Measurements from ENCODE around the gene PTPRN2. TPM values are rescaled to one million over a fixed set of nuclear protein-coding genes. Genes with fewer than 3 reads are reported as not detected.
A peak's percentile ranks its signal among the peaks of the same experiment; 100 is the strongest.

PTPRN2 gene
- total and polyA plus RNA-seq, 8 donors: 4.9 to 136 (median 46.8) TPM

- DNase-seq: no peak
- Histone ChIP-seq H3K36me3 (no peaks in the 10 kb centered on the region), H3K4me3 (no peak overlapping the region), H3K27me3 (no peaks in the 10 kb centered on the region), H3K9me3 (no peaks in the 10 kb centered on the region), H3K4me1 (peaks cover 0 to 4% (median 0%) of the 10 kb centered on the region in 4 donors), H3K27ac (no peak overlapping the region)
- TF ChIP-seq EP300 (IDR thresholded peaks at IDR 0.05): no peak
- TF ChIP-seq POLR2A (IDR thresholded peaks at IDR 0.05): no peak
- no peak for TF ChIP-seq CTCF (IDR thresholded peaks at IDR 0.05)
- no peak for TF ChIP-seq POLR2AphosphoS5 (IDR thresholded peaks at IDR 0.05)
- intact Hi-C loops (cut with DNase I; ENCODE audit: low total_unique reads): no loop called here
- WGBS, 5 donors: 89 to 93% (median 92%) methylated on average over 14 of the region's 14 CpGs
Measured at GRCh38 chr7:157901166-157901565, 686.5 kb downstream of the PTPRN2 start.

GRCh38 chr7:157900556-157900955, 687.1 kb downstream of the PTPRN2 start:
- H3K4me3 ChIP-seq: no peak overlapping the region
- peaks cover 0 to under 1% (median 0%) of the 10 kb centered on the region in 4 donors for H3K4me1 ChIP-seq
- no peaks in the 10 kb centered on the region for H3K9me3 ChIP-seq
- TF ChIP-seq POLR2A (IDR thresholded peaks at IDR 0.05) (no peak), CTCF (IDR thresholded peaks at IDR 0.05) (no peak)
- H3K36me3 ChIP-seq: no peaks in the 10 kb centered on the region
- intact Hi-C loops (cut with DNase I; ENCODE audit: low total_unique reads): no loop called here
- DNase-seq: no peak
- no peaks in the 10 kb centered on the region for H3K27me3 ChIP-seq
- 72 to 88% (median 79%) methylated on average over 4 of the region's 4 CpGs for WGBS, 5 donors
- no peak overlapping the region for H3K27ac ChIP-seq

- peak in 1 of 2 donors; percentile 19 for DNase-seq
- Histone ChIP-seq H3K36me3 (no peaks in the 10 kb centered on the region), H3K9me3 (no peaks in the 10 kb centered on the region), H3K27me3 (no peaks in the 10 kb centered on the region), H3K4me1 (no peaks in the 10 kb centered on the region), H3K4me3 (no peak overlapping the region), H3K27ac (no peak overlapping the region)
- WGBS, 5 donors: 49 to 68% (median 56%) methylated on average over 5 to 11 of the region's 11 CpGs
- TF ChIP-seq POLR2AphosphoS5 (IDR thresholded peaks at IDR 0.05) (no peak), CTCF (IDR thresholded peaks at IDR 0.05) (no peak), EP300 (IDR thresholded peaks at IDR 0.05) (no peak), POLR2A (IDR thresholded peaks at IDR 0.05) (no peak)
- intact Hi-C loops (cut with DNase I; ENCODE audit: low total_unique reads): no loop called here
Measured at GRCh38 chr7:157900011-157900410, 687.6 kb downstream of the PTPRN2 start.

- H3K4me3 ChIP-seq: no peak overlapping the region
- TF ChIP-seq POLR2A (IDR thresholded peaks at IDR 0.05) (no peak), CTCF (IDR thresholded peaks at IDR 0.05) (no peak), EP300 (IDR thresholded peaks at IDR 0.05) (no peak), POLR2AphosphoS5 (IDR thresholded peaks at IDR 0.05) (no peak)
- DNase-seq: no peak
- WGBS, 5 donors: 79 to 88% (median 85%) methylated on average over 17 of the region's 17 CpGs
- H3K4me1 ChIP-seq: no peaks in the 10 kb centered on the region
- no peaks in the 10 kb centered on the region for H3K36me3 ChIP-seq
- no peaks in the 10 kb centered on the region for H3K27me3 ChIP-seq
- no peak overlapping the region for H3K27ac ChIP-seq
- H3K9me3 ChIP-seq: no peaks in the 10 kb centered on the region
- intact Hi-C loops (cut with DNase I; ENCODE audit: low total_unique reads): no loop called here
Measured at GRCh38 chr7:157898802-157899505, 688.7 kb downstream of the PTPRN2 start.
